GM12873 (cell line): ENCODE measurements around the gene ATP9A.

Source experiments
- CTCF ChIP-seq: IDR thresholded peaks from 2 replicates; pipeline ENCODE4 v1.5.1; 2012; ENCODE audit warnings: low read depth, mild to moderate bottlenecking, moderate library complexity, low read length, control low read depth; ENCODE audit not compliant: insufficient read depth; ENCODE audit errors: missing control alignments

ATP9A gene

GRCh38 chr20:51570739-51571459, 197.3 kb downstream of the ATP9A start:
- no peak for TF ChIP-seq CTCF

- no peak for TF ChIP-seq CTCF
Observed at GRCh38 chr20:51569815-51570738, 198.1 kb downstream of the ATP9A start.

DNA sequence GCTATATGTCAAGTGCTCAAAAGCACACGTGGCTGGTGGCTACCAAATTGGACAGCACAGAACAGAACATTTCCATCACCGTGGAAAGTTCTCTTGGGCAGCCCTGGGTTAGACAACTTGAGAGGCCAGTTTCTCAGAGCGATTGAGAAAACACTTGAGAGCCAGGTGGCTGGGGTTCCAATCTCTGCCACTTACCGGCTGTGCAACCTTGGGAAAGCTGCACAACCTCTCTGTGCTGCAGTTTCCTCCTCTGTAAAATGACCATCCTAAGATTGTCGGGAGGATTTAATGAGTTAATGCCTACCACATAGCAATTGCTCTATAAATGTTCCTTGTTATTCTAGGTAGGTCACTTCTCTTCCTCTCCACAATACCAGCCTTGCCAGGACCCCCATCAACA, 200.6 kb downstream of the ATP9A start:
- TF ChIP-seq CTCF, result no peak

DNA sequence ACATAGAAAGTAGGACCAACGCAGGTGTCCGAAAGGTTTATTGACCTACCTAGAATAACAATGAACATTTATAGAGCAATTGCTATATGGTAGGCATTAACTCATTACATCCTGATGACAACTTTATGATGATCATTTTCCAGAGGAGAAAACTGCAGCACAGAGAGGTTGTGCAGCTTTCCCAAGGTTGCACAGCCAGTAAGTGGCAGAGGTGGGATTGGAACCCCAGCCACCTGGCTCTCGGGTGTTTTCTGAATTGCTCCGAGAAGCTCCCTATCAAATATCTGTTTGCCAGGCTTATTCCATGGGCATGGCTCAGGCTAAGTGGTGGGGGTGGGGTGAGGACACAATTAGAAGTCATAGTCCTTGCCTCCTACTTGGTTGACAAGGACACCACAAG, 201.6 kb downstream of the ATP9A start:
- TF ChIP-seq CTCF, result no peak

- TF ChIP-seq CTCF, result no peak
Observed at GRCh38 chr20:51565298-51566144, 202.7 kb downstream of the ATP9A start.

- no peak for TF ChIP-seq CTCF
Observed at GRCh38 chr20:51563486-51564332, 204.5 kb downstream of the ATP9A start.
